Calu3 (cell line): ENCODE data around the gene NAIF1. TPM values are rescaled to one million over a fixed set of nuclear protein-coding genes. Genes with fewer than 3 reads are reported as not detected.

Experiments used
- BruUV-seq: library from RNA; stranded (reverse); fragments of 400-500 nt; replicated peaks from 2 replicates; lab custom pipeline; 2021; lab: Mats Ljungman, UMichigan
- CTCF ChIA-PET: fragments of 300-600 bp; sonication (Branson Sonifier 250); formaldehyde crosslinking; loops from one replicate; lab custom pipeline; 2022; ENCODE audit warnings: antibody characterized with exemption; lab: Charles Lee
- DNase-seq: peaks from one replicate; pipeline ENCODE4 v3.0.0; 2022
- H3K27ac Mint-ChIP-seq: one replicate; pipeline ENCODE4 v1.8.0; 2022; ENCODE audit warnings: mixed read lengths; ENCODE audit not compliant: unreplicated experiment
- H3K27me3 Mint-ChIP-seq: one replicate; pipeline ENCODE4 v1.8.0; 2022; ENCODE audit warnings: mixed read lengths; ENCODE audit not compliant: unreplicated experiment
- H3K36me3 Mint-ChIP-seq: one replicate; pipeline ENCODE4 v1.8.0; 2022; ENCODE audit warnings: mild to moderate bottlenecking, moderate library complexity, mixed read lengths; ENCODE audit not compliant: insufficient read depth, unreplicated experiment
- H3K4me1 Mint-ChIP-seq: one replicate; pipeline ENCODE4 v1.8.0; 2022; ENCODE audit warnings: mild to moderate bottlenecking, low read depth, mixed read lengths; ENCODE audit not compliant: unreplicated experiment
- H3K4me3 Mint-ChIP-seq: one replicate; pipeline ENCODE4 v1.8.0; 2022; ENCODE audit warnings: mild to moderate bottlenecking, low read depth, moderate library complexity, mixed read lengths; ENCODE audit not compliant: unreplicated experiment
- H3K9me3 Mint-ChIP-seq: one replicate; pipeline ENCODE4 v1.8.0; 2022; ENCODE audit warnings: low read depth, mixed read lengths; ENCODE audit not compliant: unreplicated experiment
- intact Hi-C: fragments of 100-400 bp; cut with micrococcal nuclease; formaldehyde crosslinking; loops from one replicate; pipeline ENCODE4 v1.10.0; 2022; ENCODE audit not compliant: unreplicated experiment
- total RNA-seq: library from RNA; stranded (reverse); gene quantifications from 2 replicates; pipeline ENCODE4 v1.2.3, GENCODE V29; 2022
- TF ChIP-seq, protein P1 (sequence below): fragments of 200-600 bp; IDR thresholded peaks from one replicate; pipeline ENCODE4 v1.8.0; 2022; ENCODE audit warnings: antibody characterized with exemption; ENCODE audit not compliant: unreplicated experiment

The NAIF1 gene
- total RNA-seq, 1 experiment from 2014 or later = 9.0 TPM

DNA sequence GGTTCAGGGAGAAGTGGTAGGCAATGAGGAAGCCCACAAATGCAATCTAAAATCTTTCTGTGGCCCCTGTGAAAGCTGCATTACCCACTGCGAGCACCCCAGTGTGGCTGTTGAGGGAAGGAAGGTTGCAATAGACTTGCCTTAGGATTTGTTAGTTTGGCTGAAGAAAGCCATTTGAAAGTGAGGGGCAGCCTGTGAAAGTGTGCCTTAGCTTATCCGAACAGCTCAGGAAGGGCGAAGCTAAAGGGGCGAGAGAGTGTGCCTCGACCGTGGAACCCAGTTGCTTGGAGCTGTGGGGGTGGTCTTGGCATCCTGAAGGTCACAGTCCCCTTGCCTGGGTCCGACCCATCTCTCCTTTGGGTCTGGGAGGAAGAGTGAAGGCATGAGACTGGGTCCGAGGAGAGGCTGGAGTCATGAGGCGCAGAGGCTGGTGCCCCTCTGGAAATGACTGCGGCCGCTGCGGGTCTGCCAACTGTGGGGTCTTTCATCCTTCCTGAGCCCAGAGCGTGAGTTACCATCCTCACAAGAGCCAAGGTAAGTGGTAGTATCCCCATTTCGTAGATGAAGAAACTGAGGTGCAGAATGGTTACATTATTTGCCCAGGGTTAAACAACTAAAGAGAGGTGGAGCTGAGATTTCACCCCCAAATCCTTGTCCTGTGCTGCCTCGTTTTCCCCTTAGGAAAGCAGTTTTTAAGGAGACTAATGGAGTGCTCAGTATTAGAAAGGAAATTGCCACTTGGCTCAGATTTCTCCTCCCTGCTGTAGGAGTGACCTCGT, 25.3 kb upstream of the NAIF1 start:
- Mint-ChIP-seq H3K4me1 (peaks cover 32% of the 10 kb centered on the region), H3K36me3 (peaks cover 25% of the 10 kb centered on the region), H3K4me3 (no peak overlapping the region), H3K27me3 (no peaks in the 10 kb centered on the region), H3K27ac (peak overlapping the region; percentile 84), H3K9me3 (no peaks in the 10 kb centered on the region)
- TF ChIP-seq, protein P1, sequence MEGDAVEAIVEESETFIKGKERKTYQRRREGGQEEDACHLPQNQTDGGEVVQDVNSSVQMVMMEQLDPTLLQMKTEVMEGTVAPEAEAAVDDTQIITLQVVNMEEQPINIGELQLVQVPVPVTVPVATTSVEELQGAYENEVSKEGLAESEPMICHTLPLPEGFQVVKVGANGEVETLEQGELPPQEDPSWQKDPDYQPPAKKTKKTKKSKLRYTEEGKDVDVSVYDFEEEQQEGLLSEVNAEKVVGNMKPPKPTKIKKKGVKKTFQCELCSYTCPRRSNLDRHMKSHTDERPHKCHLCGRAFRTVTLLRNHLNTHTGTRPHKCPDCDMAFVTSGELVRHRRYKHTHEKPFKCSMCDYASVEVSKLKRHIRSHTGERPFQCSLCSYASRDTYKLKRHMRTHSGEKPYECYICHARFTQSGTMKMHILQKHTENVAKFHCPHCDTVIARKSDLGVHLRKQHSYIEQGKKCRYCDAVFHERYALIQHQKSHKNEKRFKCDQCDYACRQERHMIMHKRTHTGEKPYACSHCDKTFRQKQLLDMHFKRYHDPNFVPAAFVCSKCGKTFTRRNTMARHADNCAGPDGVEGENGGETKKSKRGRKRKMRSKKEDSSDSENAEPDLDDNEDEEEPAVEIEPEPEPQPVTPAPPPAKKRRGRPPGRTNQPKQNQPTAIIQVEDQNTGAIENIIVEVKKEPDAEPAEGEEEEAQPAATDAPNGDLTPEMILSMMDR = no peak
- BruUV-seq = no TSS peak
- DNase-seq = no peak
- CTCF ChIA-PET = interaction anchor here (0.7 kb wide), 1 partner anchor 47 kb away, joined by 3 read pairs; no protein-coding TSS in a partner anchor
- intact Hi-C loops = no loop called here

DNA sequence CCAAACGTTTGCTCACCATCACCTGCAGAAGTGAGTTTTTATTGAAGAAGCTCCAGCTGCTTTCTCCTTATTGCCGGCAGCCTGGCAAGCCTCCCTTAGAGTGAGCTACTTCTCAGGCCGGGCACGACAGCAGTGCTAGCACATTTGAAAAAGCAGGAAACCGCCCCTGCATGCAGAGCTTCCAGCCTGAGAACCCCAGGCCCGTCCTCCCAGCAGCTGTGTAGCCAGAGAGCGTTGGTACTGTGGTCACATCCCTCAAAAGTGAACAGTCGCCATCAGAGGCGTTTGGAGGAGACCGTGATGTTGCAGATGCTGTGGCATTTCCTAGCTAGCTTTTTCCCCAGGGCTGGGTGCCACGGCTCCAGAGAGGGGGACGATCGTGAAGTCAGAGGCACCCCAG, 24.5 kb upstream of the NAIF1 start:
- CTCF ChIA-PET = interaction anchor here (0.7 kb wide), 1 partner anchor 26 kb away, joined by 4 read pairs; no protein-coding TSS in a partner anchor
- intact Hi-C loops = no loop called here
- no peaks in the 10 kb centered on the region for H3K27me3 Mint-ChIP-seq
- no peak for DNase-seq
- H3K4me1 Mint-ChIP-seq = peaks cover 33% of the 10 kb centered on the region
- TF ChIP-seq, protein P1 = no peak
- peaks cover 25% of the 10 kb centered on the region for H3K36me3 Mint-ChIP-seq
- no peak overlapping the region for H3K4me3 Mint-ChIP-seq
- H3K27ac Mint-ChIP-seq = no peak overlapping the region
- no peaks in the 10 kb centered on the region for H3K9me3 Mint-ChIP-seq
- BruUV-seq = no TSS peak

- H3K27ac Mint-ChIP-seq = peak overlapping the region; percentile 56
- no TSS peak for BruUV-seq
- H3K4me3 Mint-ChIP-seq = no peak overlapping the region
- TF ChIP-seq, protein P1 = no peak
- no peaks in the 10 kb centered on the region for H3K9me3 Mint-ChIP-seq
- DNase-seq = no peak
- intact Hi-C loops = no loop called here
- no peaks in the 10 kb centered on the region for H3K27me3 Mint-ChIP-seq
- H3K4me1 Mint-ChIP-seq = peaks cover 33% of the 10 kb centered on the region
- CTCF ChIA-PET = interaction anchor here (0.7 kb wide), 1 partner anchor 27 kb away, joined by 4 read pairs; no protein-coding TSS in a partner anchor
- peaks cover 25% of the 10 kb centered on the region for H3K36me3 Mint-ChIP-seq
Observed at GRCh38 chr9:128091144-128091543, 24.0 kb upstream of the NAIF1 start.

- H3K36me3 Mint-ChIP-seq = peaks cover 24% of the 10 kb centered on the region
- no peak overlapping the region for H3K27ac Mint-ChIP-seq
- TF ChIP-seq, protein P1 = no peak
- H3K9me3 Mint-ChIP-seq = no peaks in the 10 kb centered on the region
- no peaks in the 10 kb centered on the region for H3K27me3 Mint-ChIP-seq
- no peak for DNase-seq
- H3K4me1 Mint-ChIP-seq = peaks cover 33% of the 10 kb centered on the region
- CTCF ChIA-PET = no interaction called here
- intact Hi-C loops = no loop called here
- no peak overlapping the region for H3K4me3 Mint-ChIP-seq
- BruUV-seq = no TSS peak
Observed at GRCh38 chr9:128089299-128089698, 22.2 kb upstream of the NAIF1 start.
